GM12878 (cell line): ENCODE data around the gene ZMIZ2. TPM values are rescaled to one million over a fixed set of nuclear protein-coding genes. Genes with fewer than 3 reads are reported as not detected.

Experiments used
- ATAC-seq: fragments of 200-7000 bp; cut with Tn5 transposase; 3 replicates; pipeline ENCODE4 v1.9.1; 2020; ENCODE audit warnings: mild to moderate bottlenecking, moderate library complexity
- BruUV-seq: library from RNA; stranded (reverse); fragments of 400-500 nt; replicated peaks from 2 replicates; lab custom pipeline; 2021; lab: Mats Ljungman, UMichigan
- CTCF ChIA-PET: fragments of 300-600 bp; sonication (Branson Sonifier 250); formaldehyde crosslinking; extraction: SDS; loops from one replicate; lab custom pipeline; 2021; ENCODE audit warnings: inconsistent platforms; lab: Yijun Ruan, JAX
- POLR2A ChIA-PET: fragments of 350-600 bp; formaldehyde crosslinking; extraction: SDS; loops from one replicate; lab custom pipeline; 2021; ENCODE audit warnings: inconsistent platforms; lab: Charles Lee
- RAD21 ChIA-PET: fragments of 300-600 bp; sonication (Branson Sonifier 250); formaldehyde crosslinking; loops from one replicate; lab custom pipeline; 2023; ENCODE audit warnings: antibody characterized with exemption; ENCODE audit not compliant: unreplicated experiment; lab: Charles Lee
- SMC1A ChIA-PET: fragments of 300-600 bp; sonication (Branson Sonifier 250); formaldehyde crosslinking; loops from one replicate; lab custom pipeline; 2023; ENCODE audit not compliant: unreplicated experiment, uncharacterized antibody; lab: Charles Lee
- DNase-seq: peaks from one replicate; pipeline ENCODE4 v3.0.0-alpha.2; 2011; ENCODE audit warnings: low read depth, low spot score
- FAIRE-seq: peaks from 3 replicates; lab custom pipeline; 2011; peaks lifted over from hg19 to GRCh38; lab: Jason Lieb, UNC
- H2AFZ ChIP-seq: 2 replicates; pipeline ENCODE4 v1.6.0; 2011; ENCODE audit warnings: low read depth, low read length, control low read depth; ENCODE audit not compliant: control insufficient read depth
- H3K27ac ChIP-seq: 2 replicates; pipeline ENCODE4 v1.5.1; 2011; ENCODE audit warnings: control low read depth; ENCODE audit not compliant: control insufficient read depth, insufficient read depth
- H3K27me3 ChIP-seq, 2 experiments: replicated peaks in 1 of 2; 2 replicates each; pipeline versions ENCODE4 v1.6.0 to v1.6.1; 2011; ENCODE audit warnings: low read length in 1 of 2; ENCODE audit not compliant: control insufficient read depth in 2 of 2, insufficient read depth in 2 of 2
- H3K36me3 ChIP-seq, 2 experiments: 2 replicates each; pipeline ENCODE4 v1.5.1; 2011; ENCODE audit warnings: low read length in 1 of 2; ENCODE audit not compliant: control insufficient read depth in 2 of 2, insufficient read depth in 2 of 2
- H3K4me1 ChIP-seq: 2 replicates; pipeline ENCODE4 v1.6.1; 2011; ENCODE audit warnings: mild to moderate bottlenecking, low read length, moderate library complexity, mixed read lengths; ENCODE audit not compliant: control insufficient read depth, insufficient read depth
- H3K4me2 ChIP-seq: 2 replicates; pipeline ENCODE4 v1.6.0; 2011; ENCODE audit warnings: control low read depth; ENCODE audit not compliant: control insufficient read depth, insufficient read depth
- H3K4me3 ChIP-seq: fragments of 200-600 bp; sonication (generic); 2 replicates; pipeline ENCODE4 v1.5.1; 2016
- H3K79me2 ChIP-seq: 2 replicates; pipeline ENCODE4 v1.6.0; 2011; ENCODE audit warnings: low read length; ENCODE audit not compliant: control insufficient read depth, insufficient read depth
- H3K9ac ChIP-seq: 2 replicates; pipeline ENCODE4 v1.8.0; 2011; ENCODE audit warnings: low read length, control low read depth, mixed read lengths; ENCODE audit not compliant: control insufficient read depth, insufficient read depth
- H3K9me3 ChIP-seq: replicated peaks from 3 replicates; pipeline ENCODE4 v1.5.1; 2011; ENCODE audit warnings: mild to moderate bottlenecking, low read length; ENCODE audit not compliant: control insufficient read depth, insufficient read depth
- H4K20me1 ChIP-seq: 2 replicates; pipeline ENCODE4 v1.6.0; 2011; ENCODE audit not compliant: control insufficient read depth, insufficient read depth
- ATF7 ChIP-seq: fragments of 450-650 bp; IDR thresholded peaks from 2 replicates; pipeline ENCODE4 v1.6.1; 2016; ENCODE audit warnings: low read depth, mild to moderate bottlenecking
- CHD1 ChIP-seq: IDR thresholded peaks from 2 replicates; pipeline ENCODE4 v1.6.1; 2012; ENCODE audit warnings: low read depth, low read length, improper control_type of control experiment
- EZH2 ChIP-seq: IDR thresholded peaks from 2 replicates; pipeline ENCODE4 v1.6.1; 2012; ENCODE audit warnings: low read depth, mild to moderate bottlenecking, control low read depth, inconsistent platforms, low read length, borderline replicate concordance; ENCODE audit not compliant: control insufficient read depth
- FOS ChIP-seq: IDR thresholded peaks from 3 replicates; pipeline ENCODE4 v1.6.1; 2011; ENCODE audit warnings: borderline replicate concordance; ENCODE audit not compliant: insufficient read length; ENCODE audit errors: extremely low read depth
- MXI1 ChIP-seq: fragments of 150-350 bp; IDR thresholded peaks from 2 replicates; pipeline ENCODE4 v1.6.1; 2011; ENCODE audit warnings: low read depth, mild to moderate bottlenecking, inconsistent platforms, low read length, improper control_type of control experiment
- NRF1 ChIP-seq: conservative IDR thresholded peaks from 2 replicates; pipeline ENCODE4 v1.6.1; 2011; ENCODE audit warnings: mild to moderate bottlenecking, low read depth, low read length, improper control_type of control experiment
- POLR2A ChIP-seq: IDR thresholded peaks from 2 replicates; pipeline ENCODE4 v1.6.1; 2011; ENCODE audit warnings: low read depth, mild to moderate bottlenecking, low read length
- RB1 ChIP-seq: fragments of 450-650 bp; formaldehyde crosslinking; IDR thresholded peaks from 2 replicates; pipeline ENCODE4 v1.6.1; 2017; ENCODE audit warnings: mild to moderate bottlenecking, borderline replicate concordance
- SPI1 ChIP-seq: IDR thresholded peaks from 2 replicates; pipeline ENCODE4 v1.6.1; 2011; ENCODE audit warnings: low read depth, mild to moderate bottlenecking, low read length, moderate library complexity, borderline replicate concordance; ENCODE audit not compliant: insufficient read depth
- SREBF1 ChIP-seq: IDR thresholded peaks from 2 replicates; pipeline ENCODE4 v1.6.1; 2012; ENCODE audit warnings: mild to moderate bottlenecking, low read length
- SREBF2 ChIP-seq: IDR thresholded peaks from 2 replicates; pipeline ENCODE4 v1.6.1; 2012; ENCODE audit warnings: mild to moderate bottlenecking, low read length
- WRNIP1 ChIP-seq: IDR thresholded peaks from 2 replicates; pipeline ENCODE4 v1.6.1; 2011; ENCODE audit warnings: low read depth, low read length, improper control_type of control experiment, borderline replicate concordance
- WGBS: methylation state at CpG from one replicate; pipeline ENCODE4 v1.1.6; 2016; ENCODE audit warnings: low lambda C conversion rate; ENCODE audit not compliant: insufficient replicate concordance, insufficient coverage; ENCODE audit errors: missing lambda C conversion rate; 5-methylcytosine and 5-hydroxymethylcytosine counted together
- in situ Hi-C: fragments of 300-500 bp; cut with MboI; formaldehyde crosslinking; loops from 9 replicates; pipeline ENCODE4 v1.14.3; 2018; ENCODE audit warnings: mixed read lengths
- intact Hi-C: fragments of 100-400 bp; cut with micrococcal nuclease; formaldehyde crosslinking; loops from one replicate; pipeline ENCODE4 v1.14.2; 2022; ENCODE audit not compliant: unreplicated experiment
- polyA plus RNA-seq, 11 experiments: library from polyadenylated mRNA; depleted of rRNA in 4 of 11; unstranded in 6 of 11; stranded (reverse) in 5 of 11; fragments of >200 nt; fragmentation: Nextera tagmentation in 4 of 11; fragmentation: Illumina TruSeq in 1 of 11; extraction: Ambion mirVana in 4 of 11; extraction: Trizol in 1 of 11; gene quantifications; 1 replicate in 1 of 11; 2 replicates in 10 of 11; pipeline versions ENCODE4 v1.2.1 to v1.2.3, GENCODE V29; 2011 to 2016; ENCODE audit warnings: inconsistent platforms in 2 of 11, missing spikeins in 2 of 11, low read depth in 1 of 11
- total RNA-seq, 4 experiments: library from RNA; depleted of rRNA in 3 of 4; stranded (reverse); fragments of >200 nt in 3 of 4; fragmentation: Illumina TruSeq in 1 of 4; extraction: Trizol in 1 of 4; gene quantifications; 2 replicates each; pipeline versions ENCODE4 v1.2.1 to v1.2.3, GENCODE V29; 2013 to 2021
- TF ChIP-seq, protein P1 (sequence below), 3 experiments: IDR thresholded peaks in 2 of 3; conservative IDR thresholded peaks in 1 of 3; 2 replicates each; pipeline ENCODE4 v1.5.1; 2011; ENCODE audit warnings: low read depth in 3 of 3, low read length in 3 of 3, mild to moderate bottlenecking in 3 of 3, control low read depth in 2 of 3, moderate library complexity in 2 of 3, inconsistent platforms in 1 of 3, mixed read lengths in 1 of 3; ENCODE audit not compliant: control insufficient read depth in 2 of 3, insufficient read depth in 1 of 3; ENCODE audit errors: extremely low read depth in 1 of 3

Gene ZMIZ2
- total and polyA plus RNA-seq, 10 of the 15 experiments (the other 5 are each of a cell fraction or from before 2014, with no cell fraction given) = 0.71 to 158 (median 17.0) TPM

DNA sequence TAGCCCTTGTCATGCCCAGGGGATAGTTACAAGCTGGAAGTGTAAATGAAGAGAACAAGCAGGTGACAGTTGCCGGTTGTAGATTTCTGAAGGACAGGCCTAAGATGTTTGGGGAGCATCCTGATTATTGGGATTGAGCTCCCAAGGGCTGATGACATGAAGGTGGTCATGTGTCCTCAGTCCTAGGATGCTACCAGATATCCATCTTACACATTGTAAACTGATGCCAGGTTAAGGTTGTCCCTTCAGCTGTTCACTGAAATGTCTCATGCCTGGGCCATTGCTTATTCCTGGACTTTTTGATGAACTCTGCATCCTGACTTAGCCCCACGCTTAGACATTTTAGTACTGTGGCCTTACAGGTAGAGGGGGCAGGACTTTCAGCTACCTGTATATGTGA is 1.3 kb downstream of the ZMIZ2 start:
- in situ Hi-C loops = no loop called here
- H3K4me2 ChIP-seq = peak overlapping the region; percentile 35
- H3K79me2 ChIP-seq = peaks cover 64% of the 10 kb centered on the region
- WGBS = 3% methylated on average over 2 of the region's 2 CpGs
- DNase-seq (no peak), ATAC-seq (no peak; the same call in 2 of the 3 replicates), FAIRE-seq (no peak)
- TF ChIP-seq WRNIP1 (0 out of 2 replicates have a peak, but pooled peaks have one; percentile 77), EZH2 (no peak), SREBF1 (no peak)
- intact Hi-C loops = loop anchor here (1.0 to 5.0 kb wide), 4 partner anchors 19 to 163 kb away; partner anchors contain the start of genes H2AZ2 and OGDH
- H3K9me3 ChIP-seq = no peaks in the 10 kb centered on the region
- peak overlapping the region; percentile 92 for H3K27ac ChIP-seq
- RAD21 ChIA-PET = interaction anchor here (0.8 to 6.6 kb wide), 16 partner anchors 13 to 176 kb away, joined by 3 to 107 read pairs (median 6); partner anchors contain the start of genes DDX56, H2AZ2, OGDH and PURB
- no peaks in the 10 kb centered on the region for H3K27me3 ChIP-seq
- peak overlapping the region; percentile 76 for H3K9ac ChIP-seq
- TSS peak; percentile 68 for BruUV-seq
- peak overlapping the region; percentile 92 for H3K4me3 ChIP-seq
- peaks cover 0 to 7% of the 10 kb centered on the region in 2 experiments; a peak in 2 of 4 replicates for H3K36me3 ChIP-seq
- H4K20me1 ChIP-seq = peaks cover 6% of the 10 kb centered on the region; the same call in 1 of the 2 replicates
- SMC1A ChIA-PET = interaction anchor here (0.6 to 5.4 kb wide), 25 partner anchors 14 to 176 kb away, joined by 3 to 79 read pairs (median 5); partner anchors contain the start of genes DDX56 and OGDH
- CTCF ChIA-PET = interaction anchor here (1.0 to 4.1 kb wide), 12 partner anchors 14 to 386 kb away, joined by 3 to 23 read pairs (median 6); partner anchors contain the start of gene H2AZ2
- H3K4me1 ChIP-seq = peaks cover 31% of the 10 kb centered on the region
- POLR2A ChIA-PET = interaction anchor here (0.6 to 5.1 kb wide), 24 partner anchors 15 to 276 kb away, joined by 3 to 55 read pairs (median 8); partner anchors contain the start of genes CCM2, H2AZ2, OGDH and PURB
- no peak overlapping the region for H2AFZ ChIP-seq

- peaks cover 0 to 7% of the 10 kb centered on the region in 2 experiments; a peak in 2 of 4 replicates for H3K36me3 ChIP-seq
- ChIA-PET SMC1A (interaction anchor here (0.6 to 5.4 kb wide), 32 partner anchors 8 to 176 kb away, joined by 3 to 79 read pairs (median 4); partner anchors contain the start of genes DDX56, H2AZ2 and OGDH), POLR2A (interaction anchor here (1.0 to 5.1 kb wide), 20 partner anchors 15 to 185 kb away, joined by 3 to 55 read pairs (median 9); partner anchors contain the start of genes H2AZ2, OGDH, PURB and TMED4), CTCF (interaction anchor here (1.0 to 4.1 kb wide), 11 partner anchors 18 to 385 kb away, joined by 3 to 23 read pairs (median 8); partner anchors contain the start of gene H2AZ2), RAD21 (interaction anchor here (0.6 to 6.6 kb wide), 24 partner anchors 11 to 227 kb away, joined by 3 to 107 read pairs (median 4); partner anchors contain the start of genes DDX56, H2AZ2, OGDH and PPIA)
- in situ Hi-C loops = no loop called here
- FAIRE-seq (no peak), ATAC-seq (peak; percentile 3), DNase-seq (no peak)
- H3K9ac ChIP-seq = peak overlapping the region; percentile 76
- H4K20me1 ChIP-seq = peaks cover 6% of the 10 kb centered on the region; the same call in 1 of the 2 replicates
- peak overlapping the region; percentile 92 for H3K4me3 ChIP-seq
- H3K27me3 ChIP-seq = no peaks in the 10 kb centered on the region
- WGBS = 40% methylated on average over 3 of the region's 3 CpGs
- H3K4me2 ChIP-seq = peak overlapping the region; percentile 35
- H3K79me2 ChIP-seq = peaks cover 68% of the 10 kb centered on the region
- TSS peak; percentile 95 for BruUV-seq
- H3K27ac ChIP-seq = peak overlapping the region; percentile 92
- no peak overlapping the region for H2AFZ ChIP-seq
- peaks cover 31% of the 10 kb centered on the region for H3K4me1 ChIP-seq
- intact Hi-C loops = loop anchor here (1.0 to 5.0 kb wide), 4 partner anchors 18 to 163 kb away; partner anchors contain the start of genes H2AZ2 and OGDH
- no peaks in the 10 kb centered on the region for H3K9me3 ChIP-seq
- TF ChIP-seq, protein P1, sequence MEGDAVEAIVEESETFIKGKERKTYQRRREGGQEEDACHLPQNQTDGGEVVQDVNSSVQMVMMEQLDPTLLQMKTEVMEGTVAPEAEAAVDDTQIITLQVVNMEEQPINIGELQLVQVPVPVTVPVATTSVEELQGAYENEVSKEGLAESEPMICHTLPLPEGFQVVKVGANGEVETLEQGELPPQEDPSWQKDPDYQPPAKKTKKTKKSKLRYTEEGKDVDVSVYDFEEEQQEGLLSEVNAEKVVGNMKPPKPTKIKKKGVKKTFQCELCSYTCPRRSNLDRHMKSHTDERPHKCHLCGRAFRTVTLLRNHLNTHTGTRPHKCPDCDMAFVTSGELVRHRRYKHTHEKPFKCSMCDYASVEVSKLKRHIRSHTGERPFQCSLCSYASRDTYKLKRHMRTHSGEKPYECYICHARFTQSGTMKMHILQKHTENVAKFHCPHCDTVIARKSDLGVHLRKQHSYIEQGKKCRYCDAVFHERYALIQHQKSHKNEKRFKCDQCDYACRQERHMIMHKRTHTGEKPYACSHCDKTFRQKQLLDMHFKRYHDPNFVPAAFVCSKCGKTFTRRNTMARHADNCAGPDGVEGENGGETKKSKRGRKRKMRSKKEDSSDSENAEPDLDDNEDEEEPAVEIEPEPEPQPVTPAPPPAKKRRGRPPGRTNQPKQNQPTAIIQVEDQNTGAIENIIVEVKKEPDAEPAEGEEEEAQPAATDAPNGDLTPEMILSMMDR (IDR thresholded peaks at IDR 0.05 in 2 of 3, conservative IDR thresholded peaks at IDR 0.05 in 1 of 3; ENCODE audit: control insufficient read depth in 2 of 3, extremely low read depth in 1 of 3, insufficient read depth in 1 of 3, low read depth in 3 of 3, low read length in 3 of 3) = no peak
- TF ChIP-seq CHD1 = no peak
- TF ChIP-seq SPI1 = no peak
- TF ChIP-seq ATF7 = no peak
- no peak for TF ChIP-seq SREBF2
- TF ChIP-seq FOS = no peak
- TF ChIP-seq POLR2A = no peak
- TF ChIP-seq MXI1 = no peak
- TF ChIP-seq NRF1 = no peak
- TF ChIP-seq RB1 = no peak
Observed at GRCh38 chr7:44750424-44750823, 1.8 kb downstream of the ZMIZ2 start.
